AG08395 (cell line): ENCODE results near the gene PPM1F.

ENCODE experiments used
- DNase-seq: peaks from one replicate; pipeline ENCODE4 v3.0.0; 2012; ENCODE audit warnings: mixed read lengths, low spot score

The PPM1F gene

DNA sequence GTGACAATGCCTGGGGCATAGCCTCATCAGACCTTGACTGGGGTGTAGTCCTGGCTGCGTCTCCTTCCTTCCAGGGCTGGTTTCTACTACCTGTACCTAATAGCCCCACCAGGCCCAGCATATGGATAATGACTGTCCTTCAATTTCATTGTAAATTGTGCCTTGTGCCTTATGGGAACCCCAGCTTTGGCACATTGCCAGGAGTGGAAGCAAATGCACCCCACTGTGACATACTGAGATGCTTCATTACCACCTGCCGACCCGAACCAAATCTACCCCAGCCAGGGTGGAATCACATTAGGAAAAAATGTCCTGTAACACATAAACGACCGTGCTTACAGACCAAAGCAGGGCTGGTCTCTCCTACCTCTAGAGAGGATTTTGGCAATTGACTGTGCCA lies 22.6 kb upstream of the PPM1F start:
- no peak for DNase-seq

DNA sequence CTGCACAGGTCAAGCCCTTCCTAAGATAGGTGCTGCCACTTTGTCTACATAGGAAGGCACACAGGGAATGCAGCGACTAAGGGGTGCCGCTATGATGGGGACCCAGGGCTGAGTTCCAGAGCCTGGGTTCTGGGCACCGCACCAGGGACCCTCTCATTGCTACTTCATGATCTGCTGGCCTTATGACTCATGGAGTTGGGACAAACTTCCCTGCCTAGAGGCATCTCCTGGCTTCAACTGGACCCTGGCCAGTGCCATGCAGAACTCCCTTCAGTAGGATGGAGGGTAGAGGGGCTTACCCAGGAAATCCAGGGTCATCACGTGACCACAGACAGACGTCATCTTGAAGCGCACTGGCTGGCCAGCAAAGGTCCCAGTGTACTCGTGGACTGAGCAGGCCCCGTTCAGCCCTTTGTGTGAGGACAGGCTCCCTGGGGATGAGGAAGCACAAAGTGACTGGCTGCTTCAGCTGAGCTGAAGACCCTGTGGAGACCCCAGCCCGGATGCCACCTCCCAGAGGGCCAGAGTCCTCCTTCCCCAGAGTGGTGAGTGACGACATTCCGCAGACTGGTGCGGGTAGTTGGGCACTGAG lies 21.5 kb upstream of the PPM1F start:
- no peak for DNase-seq

DNA sequence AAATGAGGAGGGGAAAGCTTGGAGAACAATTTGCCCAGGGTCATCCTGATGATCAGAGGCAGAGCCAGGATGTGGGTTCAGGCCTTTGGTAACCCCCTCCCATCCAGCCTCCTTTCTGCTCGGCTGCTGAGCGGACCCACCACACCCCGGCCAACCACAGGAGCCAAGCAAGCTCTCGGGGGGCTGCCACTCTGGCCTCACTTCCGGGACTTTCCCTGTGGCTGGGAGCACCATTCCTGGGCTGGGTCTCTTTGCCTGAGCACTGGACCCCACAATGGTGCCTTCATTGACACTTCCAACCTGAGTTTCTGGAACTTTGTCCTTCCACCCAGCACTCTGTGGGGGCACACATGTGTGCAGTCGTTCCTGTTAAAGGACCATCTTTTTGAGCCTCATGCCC lies 20.2 kb upstream of the PPM1F start:
- no peak for DNase-seq

DNA sequence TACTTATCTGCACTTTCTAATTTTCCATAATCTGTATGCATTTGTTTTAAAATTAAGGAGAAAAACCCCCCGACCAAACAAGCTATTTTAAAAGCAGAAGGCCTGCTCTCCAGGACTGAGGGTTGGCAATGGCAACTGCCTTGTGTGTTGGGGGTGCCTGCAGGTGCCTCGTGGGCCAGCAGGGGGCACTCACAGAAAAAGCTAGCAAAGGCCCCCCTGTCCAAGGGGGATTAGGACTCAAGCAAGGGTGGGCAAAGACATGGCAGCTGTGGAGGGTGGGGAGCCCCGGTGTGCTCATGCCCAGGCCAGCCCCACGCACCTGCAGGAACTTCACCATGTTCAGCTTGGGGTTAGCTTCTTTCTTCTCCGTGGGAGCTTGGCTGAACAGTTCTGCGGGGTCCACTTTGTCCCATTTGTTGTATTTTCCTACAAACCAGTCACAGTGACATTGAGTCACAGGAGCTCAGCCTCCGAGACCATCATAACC lies 19.7 kb upstream of the PPM1F start:
- peak; percentile 81 for DNase-seq

DNA sequence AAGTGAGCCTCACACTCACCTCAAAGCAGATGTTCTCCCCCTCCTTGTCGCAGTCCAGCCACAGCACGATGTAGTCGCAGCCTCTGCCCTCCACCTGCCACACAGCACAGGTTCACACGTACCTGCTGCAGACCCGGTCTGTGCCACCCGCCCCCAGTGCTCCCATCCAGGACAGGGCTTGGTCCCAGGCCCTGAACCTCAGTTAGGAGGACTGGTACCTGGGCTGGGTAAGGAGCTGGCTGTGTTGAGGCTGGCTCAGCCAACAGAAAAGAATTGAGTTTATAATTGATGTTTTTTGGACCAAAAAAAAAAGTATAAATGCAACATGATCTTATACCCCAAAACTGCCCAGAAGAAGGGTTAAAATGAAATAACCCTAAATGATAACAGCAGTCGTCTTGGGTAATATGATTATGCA lies 19.2 kb upstream of the PPM1F start:
- DNase-seq, result no peak

DNA sequence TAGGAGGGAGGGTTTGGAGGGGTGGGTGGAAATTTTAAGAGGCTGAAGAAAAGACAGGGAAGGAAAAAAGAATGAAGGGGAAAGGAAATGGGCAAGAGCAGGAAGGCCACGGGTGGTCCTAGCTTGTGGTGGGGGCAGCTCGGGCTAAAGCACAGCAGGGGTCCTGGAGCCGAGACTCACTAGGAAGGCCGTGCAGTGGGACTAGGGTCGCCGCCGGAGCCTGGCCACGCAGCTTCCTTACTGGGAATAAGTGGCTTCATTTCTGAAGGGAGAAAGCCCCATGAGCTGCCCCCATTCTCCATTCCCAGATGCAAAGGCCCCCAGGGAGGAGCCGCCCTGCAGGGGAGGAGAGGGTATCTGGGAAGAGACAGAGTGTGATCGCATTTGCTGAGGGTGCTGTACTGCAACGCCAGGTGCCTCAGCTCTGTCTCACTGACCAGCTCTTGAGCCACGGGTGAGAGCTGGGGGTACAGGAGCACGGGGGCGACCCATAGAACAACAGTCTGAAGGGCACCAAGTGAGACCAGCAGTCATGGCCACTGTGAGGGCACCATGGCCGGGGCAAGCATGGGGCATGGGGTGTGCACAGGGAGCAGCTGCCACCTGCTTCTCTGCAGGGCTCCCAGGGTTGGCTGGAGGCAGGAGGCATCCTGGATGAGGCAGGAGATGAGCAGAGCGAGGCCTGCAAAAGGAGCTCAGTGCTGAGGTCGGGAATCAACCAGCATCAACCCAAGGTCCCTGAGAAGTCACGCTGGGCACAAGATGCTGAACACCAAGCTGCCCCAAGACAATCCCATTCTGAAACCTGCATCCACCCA lies 18.4 kb upstream of the PPM1F start:
- no peak for DNase-seq

DNA sequence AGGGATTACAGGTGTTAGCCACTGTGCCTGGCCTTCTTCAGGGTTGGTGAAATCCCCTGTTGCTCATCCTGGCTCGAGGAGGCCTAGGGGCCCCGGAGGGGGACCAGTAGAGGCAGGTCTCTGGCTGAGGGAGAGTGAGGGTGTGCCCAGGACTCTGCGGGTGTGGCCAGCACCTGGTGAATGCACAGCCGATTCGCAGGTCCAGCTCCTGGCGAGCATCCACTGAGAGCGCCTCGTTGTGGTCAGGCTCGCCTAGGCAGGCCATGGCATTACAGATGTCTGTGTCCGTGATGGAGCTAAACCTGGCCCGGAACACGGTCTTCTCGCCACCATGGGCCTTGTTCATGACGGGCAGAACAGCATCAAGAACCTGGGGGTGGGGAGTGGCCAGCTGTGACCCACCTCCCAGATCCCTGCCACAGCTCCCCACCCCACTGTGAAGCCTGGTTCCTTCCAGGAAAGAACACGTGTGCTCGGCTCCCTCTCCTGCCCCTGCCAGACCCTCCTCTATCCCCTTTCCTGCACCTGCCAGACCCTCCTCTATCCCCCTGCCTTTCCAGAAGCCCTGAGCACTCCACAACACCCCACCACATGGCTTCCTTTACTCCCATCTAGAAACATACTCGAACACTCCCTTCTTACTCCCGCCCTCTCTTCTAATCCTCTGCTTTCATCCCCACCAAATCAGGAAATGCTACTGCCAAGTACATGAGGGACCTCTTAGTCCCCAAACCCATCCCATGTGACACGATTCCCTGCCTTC lies 17.6 kb upstream of the PPM1F start:
- no peak for DNase-seq

DNA sequence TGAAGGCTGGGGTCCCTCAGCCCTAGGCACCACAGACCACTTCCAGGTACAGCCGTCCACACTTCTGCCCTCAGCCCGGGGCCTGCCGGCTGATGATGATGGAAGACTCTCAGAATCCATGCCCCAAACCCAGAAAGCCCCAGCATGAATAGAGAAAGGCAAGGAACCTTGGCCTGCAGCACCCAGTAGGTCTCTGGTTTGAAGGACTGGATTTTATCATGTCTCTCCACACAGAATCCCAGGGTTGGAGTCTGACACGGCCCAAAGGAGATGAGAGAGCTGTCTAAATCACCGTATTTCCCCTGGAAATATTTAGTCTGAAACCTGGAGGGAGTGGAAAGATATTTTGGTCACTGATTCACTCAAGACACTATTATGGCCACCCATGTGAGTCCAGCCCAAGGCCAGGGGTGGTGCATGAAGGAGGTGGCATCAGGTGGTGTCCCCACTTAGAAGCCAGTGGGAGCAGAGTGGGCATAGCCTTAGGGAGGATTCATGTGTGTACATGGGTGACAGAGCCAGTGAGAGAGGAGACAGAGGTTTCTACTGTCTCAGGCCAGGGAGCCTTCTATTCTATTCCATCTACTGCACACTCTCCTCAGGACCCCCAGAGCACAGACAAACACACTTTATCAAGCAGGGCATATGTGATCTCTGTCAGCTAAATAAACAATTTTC lies 15.9 kb upstream of the PPM1F start:
- no peak for DNase-seq

DNA sequence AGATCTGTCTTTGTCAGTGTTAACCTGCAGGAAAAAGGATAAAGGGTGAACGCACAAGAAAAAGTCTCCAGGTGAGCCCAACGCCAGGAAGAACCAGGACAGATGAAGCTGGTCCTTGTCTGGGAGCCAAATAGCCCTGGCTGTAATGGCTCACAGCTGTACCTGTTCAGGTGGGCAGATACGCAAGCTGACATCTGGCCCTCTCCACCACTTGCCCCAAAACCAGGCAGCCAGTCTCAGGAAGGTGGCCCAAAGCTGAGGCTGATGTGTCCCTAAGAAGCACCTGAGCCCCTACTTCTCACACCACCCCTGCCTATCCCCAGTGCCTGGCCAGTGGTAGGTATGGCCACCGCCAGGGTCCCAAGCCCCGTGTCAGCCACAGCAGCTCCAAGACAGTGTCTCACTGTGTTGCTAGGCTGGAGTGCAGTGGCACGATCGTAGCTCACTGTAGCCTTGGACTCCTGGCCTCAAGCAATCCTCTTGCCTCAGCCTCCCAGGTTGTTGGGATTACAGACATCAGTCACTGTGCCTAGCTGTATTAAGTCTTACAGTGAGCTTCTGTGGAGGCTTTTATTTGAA lies 15.1 kb upstream of the PPM1F start:
- no peak for DNase-seq

DNA sequence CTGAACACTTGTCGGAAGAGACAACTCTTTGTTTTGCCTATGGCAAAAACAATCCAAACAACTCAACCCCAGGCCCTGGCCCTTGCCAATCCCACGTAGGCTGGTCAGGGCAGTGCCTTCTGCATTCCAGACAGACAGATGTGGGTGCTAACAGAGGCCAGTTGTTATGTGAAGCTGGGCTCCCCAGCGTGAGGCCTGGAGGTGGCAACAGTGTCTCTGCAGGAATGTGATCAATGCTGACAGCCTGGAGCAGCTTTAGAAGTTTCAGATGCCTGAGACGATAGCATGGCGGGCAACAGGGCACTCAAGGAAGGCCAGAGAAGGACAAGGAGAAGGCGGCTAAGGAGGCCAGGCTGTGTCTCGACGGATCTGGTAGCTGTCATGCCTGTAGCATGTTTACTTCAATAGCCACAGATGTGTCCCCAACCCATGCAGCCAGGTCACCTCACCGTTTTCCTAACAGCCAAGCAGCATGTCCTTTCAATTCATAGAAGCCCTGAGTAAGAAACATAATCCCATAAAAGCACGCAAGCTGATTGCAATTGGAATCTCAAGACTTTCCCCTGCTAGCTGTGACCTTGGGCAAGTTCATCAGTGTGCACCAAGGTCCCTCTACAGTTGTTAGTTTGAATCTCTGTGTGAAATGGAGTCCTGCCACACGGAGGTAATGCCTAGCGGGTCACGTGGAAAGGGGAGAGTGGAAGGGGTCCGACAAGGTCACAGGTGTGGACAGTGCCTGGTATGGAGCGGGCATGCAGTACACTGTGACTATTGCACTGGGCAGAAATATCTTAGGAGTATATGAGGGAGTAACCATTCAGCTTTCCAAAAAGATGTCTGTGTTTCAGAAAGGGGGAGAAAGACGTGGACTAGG lies 14.2 kb upstream of the PPM1F start:
- DNase-seq, result no peak

DNA sequence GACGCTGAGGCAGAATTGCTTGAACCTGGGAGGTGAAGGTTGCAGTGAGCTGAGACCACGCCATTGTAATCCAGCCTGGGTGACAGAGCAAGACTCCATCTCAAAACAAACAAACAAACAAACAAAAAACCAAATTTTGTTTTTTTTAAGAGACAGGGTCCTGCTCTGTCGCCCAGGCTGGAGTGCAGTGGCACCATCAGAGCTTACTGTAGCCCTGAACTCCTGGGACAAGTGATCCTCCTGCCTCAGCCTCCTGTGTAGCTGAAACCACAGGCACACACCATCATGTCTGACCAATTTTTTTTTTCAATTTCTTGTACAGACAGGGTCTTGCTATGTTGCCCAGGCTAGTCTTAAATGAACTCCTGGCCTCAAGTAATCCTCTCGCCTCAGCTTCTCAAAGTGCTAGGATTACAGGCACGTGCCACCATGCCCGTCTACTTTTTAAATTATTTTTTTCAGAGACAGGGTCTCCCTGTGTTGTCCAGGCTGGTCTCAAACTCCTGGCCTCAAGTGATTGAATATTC lies 13.2 kb upstream of the PPM1F start:
- DNase-seq, result no peak

DNA sequence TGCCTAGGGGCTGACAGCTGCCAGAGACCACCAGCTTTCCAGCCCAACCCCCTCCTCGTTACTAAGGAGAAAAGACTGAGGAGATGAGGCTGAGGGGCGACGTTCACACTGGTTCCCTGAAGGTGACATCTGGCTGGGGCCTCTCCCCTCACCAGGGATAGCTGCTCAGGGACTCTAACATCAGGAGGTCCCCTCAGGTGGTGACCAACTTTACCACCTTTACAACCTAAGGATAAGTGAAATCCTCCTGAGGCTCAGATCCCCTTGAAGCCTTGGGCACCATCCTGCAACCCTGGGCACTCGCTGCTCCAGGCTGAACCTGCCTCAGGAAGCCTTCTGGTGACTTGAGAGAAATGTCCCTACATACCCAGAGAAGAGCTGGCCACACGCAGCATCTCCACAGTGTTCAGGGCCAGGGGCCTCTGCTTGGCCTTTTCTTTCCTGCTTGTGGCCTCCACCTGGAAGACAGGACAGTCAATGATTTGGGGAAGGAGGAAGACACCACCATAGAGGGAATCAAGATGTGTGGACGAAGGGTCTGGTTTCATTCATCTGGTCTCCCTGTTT lies 12.4 kb upstream of the PPM1F start:
- no peak for DNase-seq

DNA sequence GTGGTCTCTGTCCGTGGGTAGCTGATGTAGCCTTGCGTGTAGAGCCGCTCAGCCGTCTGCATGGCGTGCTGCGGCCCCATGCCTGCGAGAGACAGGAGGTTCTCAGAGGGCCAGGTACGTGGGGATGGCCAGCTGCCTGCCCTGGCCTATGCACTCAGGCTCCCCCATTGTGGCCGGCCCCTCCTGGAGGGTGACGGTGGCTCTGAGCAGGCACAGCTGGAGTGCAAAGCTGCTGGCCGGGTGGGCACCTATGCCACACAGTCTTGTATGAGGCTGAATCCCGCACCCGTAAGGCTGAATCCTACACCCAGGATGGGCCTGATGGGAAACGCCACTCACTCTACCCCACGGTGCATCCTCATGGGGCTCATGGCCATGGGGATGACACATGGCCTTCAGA lies 11.6 kb upstream of the PPM1F start:
- DNase-seq, result no peak

DNA sequence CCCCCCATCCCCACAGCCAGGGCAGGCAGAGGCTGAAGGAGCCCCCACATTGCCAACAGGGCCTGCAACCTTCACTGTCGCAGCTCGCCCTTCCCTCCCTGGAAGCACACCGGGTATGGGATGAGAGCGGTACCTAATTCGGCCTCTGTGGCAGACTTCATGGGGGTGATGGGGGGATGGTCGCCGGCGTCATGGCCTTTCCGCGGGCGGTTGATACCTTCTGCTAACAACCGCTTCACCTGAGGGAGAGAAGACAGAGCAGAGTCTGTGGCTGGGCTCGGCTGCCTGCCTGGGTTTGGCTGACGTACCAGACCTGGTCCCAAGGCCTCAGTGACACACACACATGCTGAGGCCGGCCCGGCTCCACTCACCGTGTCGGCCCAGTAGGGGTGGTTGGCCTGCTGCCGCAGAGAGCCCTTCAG lies 11.2 kb upstream of the PPM1F start:
- DNase-seq, result no peak

DNA sequence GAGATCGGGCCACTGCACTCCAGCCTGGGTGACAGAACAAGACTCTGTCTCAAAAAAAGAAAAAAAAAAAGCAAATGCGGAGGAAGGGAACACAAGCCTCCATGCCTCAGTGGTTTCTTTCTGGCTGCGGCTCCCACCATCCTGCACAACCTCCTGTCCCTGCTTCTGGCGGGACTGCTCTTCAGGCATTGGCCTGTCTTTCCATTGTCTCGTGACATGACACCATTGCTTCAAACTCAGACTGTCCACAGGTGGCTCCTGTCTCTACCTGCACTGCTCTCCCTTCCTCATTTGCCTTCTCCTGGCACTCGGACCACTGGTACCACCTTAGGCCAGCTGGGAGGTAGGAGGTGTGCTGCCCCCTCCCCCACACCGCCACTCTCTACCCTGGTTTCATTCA lies 10.6 kb upstream of the PPM1F start:
- DNase-seq, result no peak

DNA sequence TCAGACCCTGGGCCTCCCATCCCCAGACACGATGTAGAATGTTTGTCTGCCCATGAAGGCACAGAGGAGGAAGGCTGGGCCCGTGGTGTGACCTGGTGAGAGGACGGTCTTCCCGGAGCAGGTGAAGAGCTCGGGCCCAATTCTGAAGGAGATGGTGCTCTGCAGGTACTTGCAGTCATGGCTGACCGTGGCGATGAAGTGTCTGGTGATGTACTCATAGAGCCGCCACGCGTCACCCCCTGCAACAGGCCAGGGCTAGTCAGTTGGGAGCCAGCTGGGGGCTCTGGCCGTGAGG lies 10.0 kb upstream of the PPM1F start:
- no peak for DNase-seq

DNA sequence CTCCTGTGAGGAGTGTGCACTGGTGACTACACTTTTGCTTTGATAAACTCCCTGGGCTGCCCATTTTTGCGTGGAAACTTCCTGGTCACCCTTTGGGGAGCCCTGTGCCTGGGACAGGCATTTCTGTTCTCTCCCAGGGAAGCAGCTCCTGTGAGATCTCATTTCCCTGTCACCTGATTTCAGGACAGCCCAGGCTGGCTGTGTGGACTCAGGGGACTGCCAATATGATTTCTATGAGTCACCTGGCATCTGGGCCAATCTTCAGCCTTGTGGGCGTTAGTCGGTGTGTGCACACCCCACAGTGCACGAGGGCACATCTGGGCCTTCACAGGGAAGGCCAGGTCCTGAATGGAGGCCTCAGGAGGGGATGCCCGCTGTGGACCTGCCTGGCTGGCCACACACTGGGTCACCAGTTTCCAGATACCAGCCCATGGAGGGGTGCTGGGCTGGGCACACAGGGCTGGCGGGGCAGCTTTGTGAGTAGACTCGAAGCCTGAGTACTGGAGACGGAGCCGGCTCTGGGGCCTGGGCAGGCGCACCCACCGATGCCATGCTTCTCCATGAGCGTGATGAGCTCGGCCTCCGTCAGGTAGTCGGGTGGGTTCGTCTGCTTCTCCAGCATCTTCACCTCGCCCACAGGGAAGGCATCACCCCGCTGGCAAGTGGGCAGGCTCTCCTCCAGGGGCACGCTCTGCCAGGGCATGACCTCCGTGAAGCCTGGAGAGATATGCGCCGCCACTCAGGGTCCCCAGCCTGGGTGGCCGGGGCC lies 9.4 kb upstream of the PPM1F start:
- peak; percentile 62 for DNase-seq

DNA sequence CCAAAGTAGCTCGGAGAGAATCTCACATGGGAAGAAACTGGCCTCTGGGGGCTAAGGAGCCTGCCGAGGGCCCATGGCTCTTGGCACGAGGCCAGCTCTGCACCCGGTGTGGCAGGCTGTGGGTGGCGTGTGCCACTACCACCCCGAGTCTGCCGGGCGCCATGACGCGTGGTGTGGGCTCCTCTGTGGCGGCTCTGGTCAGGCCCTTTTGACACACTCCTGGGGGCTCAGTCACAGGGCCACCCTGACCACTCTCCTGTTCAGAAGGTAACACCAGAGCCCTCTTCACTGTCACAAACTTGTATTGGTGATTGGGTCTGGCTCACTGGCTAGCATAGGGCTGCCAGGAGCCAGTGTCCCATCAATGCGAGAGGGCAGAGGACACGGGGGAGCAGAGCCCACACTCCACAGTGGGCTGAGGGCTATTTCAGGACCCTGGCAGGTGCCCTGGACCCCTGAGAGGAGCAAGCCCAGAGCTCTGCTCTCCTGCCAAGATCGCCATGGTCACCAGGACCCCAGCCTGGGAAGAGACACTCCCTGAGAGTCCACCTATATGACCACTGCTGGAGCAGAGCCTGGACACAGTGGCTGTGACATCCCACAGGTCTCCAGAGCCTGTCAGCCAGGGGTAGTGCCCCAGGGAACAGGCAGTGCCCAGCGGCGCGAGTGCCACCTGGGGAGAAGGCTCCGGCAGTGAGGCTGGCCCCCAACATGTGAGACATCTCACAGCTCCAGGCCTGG lies 8.6 kb upstream of the PPM1F start:
- no peak for DNase-seq
